HepG2 (cell line): ENCODE results near the gene IQSEC1. TPM values are rescaled to one million over a fixed set of nuclear protein-coding genes. Genes with fewer than 3 reads are reported as not detected.
A peak's percentile ranks its signal among the peaks of the same experiment; 100 is the strongest.

ENCODE experiments used
- AHDC1 ChIP-seq: sonication (generic); formaldehyde crosslinking; IDR thresholded peaks from 2 replicates; pipeline ENCODE4 v1.5.1; 2020; ENCODE audit warnings: mild to moderate bottlenecking, missing genetic modification reagents, borderline replicate concordance
- CERS6 ChIP-seq: sonication (generic); formaldehyde crosslinking; IDR thresholded peaks from 2 replicates; pipeline ENCODE4 v1.5.0; 2020; ENCODE audit warnings: missing genetic modification reagents
- DMTF1 ChIP-seq: sonication (generic); formaldehyde crosslinking; IDR thresholded peaks from 2 replicates; pipeline ENCODE4 v1.4.0; 2020; ENCODE audit warnings: mild to moderate bottlenecking, missing genetic modification reagents
- ELF1 ChIP-seq: sonication (generic); formaldehyde crosslinking; IDR thresholded peaks from 2 replicates; pipeline ENCODE4 v1.4.0; 2020; ENCODE audit warnings: missing genetic modification reagents
- GATAD1 ChIP-seq: IDR thresholded peaks from 2 replicates; pipeline ENCODE4 v1.6.1; 2016; ENCODE audit warnings: missing genetic modification reagents, missing compliant biosample characterization
- MBNL3 ChIP-seq: fragments of 250-450 bp; sonication (Bioruptor Pico); conservative IDR thresholded peaks from 2 replicates; pipeline ENCODE4 v1.8.0; 2022; ENCODE audit warnings: mild to moderate bottlenecking, inconsistent platforms
- PCBP2 ChIP-seq: fragments of 200-400 bp; formaldehyde crosslinking; optimal IDR thresholded peaks from 2 replicates; pipeline ENCODE3; 2018; ENCODE audit warnings: low read length, low read depth; ENCODE audit not compliant: poor library complexity, severe bottlenecking
- ZC3H13 ChIP-seq: sonication (generic); formaldehyde crosslinking; IDR thresholded peaks from 2 replicates; pipeline ENCODE4 v1.8.1; 2023; ENCODE audit warnings: mild to moderate bottlenecking, missing genetic modification reagents, moderate library complexity
- ZMYM3 ChIP-seq: sonication (generic); formaldehyde crosslinking; IDR thresholded peaks from 2 replicates; pipeline ENCODE4 v1.5.1; 2020; ENCODE audit warnings: mild to moderate bottlenecking, missing genetic modification reagents
- ZNF10 ChIP-seq: sonication (generic); formaldehyde crosslinking; IDR thresholded peaks from 2 replicates; pipeline ENCODE4 v1.4.0; 2020; ENCODE audit warnings: mild to moderate bottlenecking, low read depth, missing genetic modification reagents, borderline replicate concordance
- ZNF207 ChIP-seq: fragments of 450-650 bp; IDR thresholded peaks from 2 replicates; pipeline ENCODE4 v1.6.1; 2016; ENCODE audit warnings: antibody characterized with exemption, borderline replicate concordance
- ZNF224 ChIP-seq: sonication (generic); formaldehyde crosslinking; IDR thresholded peaks from 2 replicates; pipeline ENCODE4 v1.5.0; 2020; ENCODE audit warnings: mild to moderate bottlenecking, missing genetic modification reagents
- ZNF280D ChIP-seq: sonication (generic); formaldehyde crosslinking; IDR thresholded peaks from 2 replicates; pipeline ENCODE4 v1.5.1; 2020; ENCODE audit warnings: mild to moderate bottlenecking, missing genetic modification reagents
- ZNF432 ChIP-seq: sonication (generic); formaldehyde crosslinking; IDR thresholded peaks from 2 replicates; pipeline ENCODE4 v1.5.0; 2020; ENCODE audit warnings: missing genetic modification reagents, mild to moderate bottlenecking, borderline replicate concordance
- ZNF557 ChIP-seq: sonication (generic); formaldehyde crosslinking; IDR thresholded peaks from 2 replicates; pipeline ENCODE4 v1.4.0; 2020; ENCODE audit warnings: missing genetic modification reagents
- ZNF788 ChIP-seq: sonication (generic); formaldehyde crosslinking; IDR thresholded peaks from 2 replicates; pipeline ENCODE4 v1.5.0; 2020; ENCODE audit warnings: mild to moderate bottlenecking, missing genetic modification reagents, borderline replicate concordance
- polyA plus RNA-seq, 8 experiments: library from polyadenylated mRNA; depleted of rRNA in 3 of 8; stranded (reverse) in 7 of 8; unstranded in 1 of 8; fragments of >200 nt; fragmentation: Illumina TruSeq in 4 of 8; extraction: Trizol in 4 of 8; gene quantifications; 2 replicates each; pipeline versions ENCODE4 v1.2.1 to v1.2.3, GENCODE V29; 2011 to 2016; ENCODE audit warnings: low read depth in 4 of 8, missing spikeins in 1 of 8, mixed read lengths in 1 of 8; ENCODE audit not compliant: insufficient read depth in 1 of 8
- total RNA-seq, 5 experiments: library from RNA; depleted of rRNA; stranded (reverse); fragments of >200 nt; fragmentation: Illumina TruSeq; extraction: Trizol; gene quantifications; 2 replicates each; pipeline ENCODE4 v1.2.3, GENCODE V29; 2016; ENCODE audit warnings: low read depth in 1 of 5

The IQSEC1 gene
- total and polyA plus RNA-seq, 2 of the 13 experiments (the other 11 are each of a cell fraction or from before 2014, with no cell fraction given): 17.4 to 20.2 TPM

GRCh38 chr3:12964711-12965612, 108.3 kb downstream of the IQSEC1 start (continued):
- TF ChIP-seq AHDC1 (CRISPR knock-in tag) (peak; percentile 95), DMTF1 (CRISPR knock-in tag) (no peak), ELF1 (CRISPR knock-in tag) (peak; percentile 65), ZNF432 (CRISPR knock-in tag) (no peak), ZNF557 (no peak), ZNF280D (no peak), CERS6 (no peak), ZNF224 (CRISPR knock-in tag) (no peak), ZNF788 (CRISPR knock-in tag) (peak; percentile 72; the same call in 1 of the 2 replicates), ZNF207 (no peak), MBNL3 (CRISPR knock-in tag) (no peak), ZNF10 (no peak), ZC3H13 (CRISPR knock-in tag) (no peak), PCBP2 (no peak), GATAD1 (CRISPR knock-in tag) (0 out of 2 replicates have a peak, but pooled peaks have one; percentile 35), ZMYM3 (CRISPR knock-in tag) (no peak; the same call in 1 of the 2 replicates)
